ENCODE results near the gene XAF1.

DNA sequence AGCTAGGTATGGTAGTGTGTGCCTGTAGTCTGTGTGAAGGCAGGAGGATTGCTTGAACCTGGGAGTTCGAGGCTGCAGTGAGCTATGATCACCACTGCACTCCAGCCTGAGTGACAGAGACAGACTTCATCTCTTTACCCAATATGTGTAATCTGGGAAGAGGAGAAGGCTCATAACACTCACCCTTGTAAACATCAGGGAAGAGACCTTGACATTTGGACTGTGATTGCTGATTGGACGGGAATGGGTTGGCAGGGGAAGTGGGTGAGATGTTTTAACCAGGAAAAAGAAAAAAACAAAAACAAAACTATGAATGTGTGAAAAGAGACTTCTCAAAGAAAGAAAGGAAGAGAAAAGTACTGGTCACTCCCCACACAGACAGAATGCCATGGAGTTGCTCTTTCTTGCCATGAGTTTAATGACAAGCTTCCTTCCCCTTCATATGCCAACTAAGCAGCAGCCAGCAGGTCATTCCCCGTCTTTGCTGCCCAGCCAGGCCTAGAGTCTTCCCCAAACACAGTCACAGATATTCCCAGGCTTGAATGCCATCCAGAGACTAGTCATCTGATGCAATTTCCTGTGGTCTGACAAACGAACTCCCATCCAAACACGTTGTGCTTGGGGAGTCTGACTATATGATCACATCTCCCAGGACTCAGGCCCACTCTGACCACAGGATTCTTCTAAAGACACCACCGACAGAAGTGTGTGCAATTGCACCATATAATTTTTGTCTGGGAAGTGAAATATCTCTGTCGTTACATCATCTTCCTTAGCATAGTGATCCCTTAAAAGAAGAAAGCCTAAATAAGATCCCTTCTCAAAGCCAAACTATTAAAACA, 3.6 kb upstream of the XAF1 start:
- TF ChIP-seq, protein P1, sequence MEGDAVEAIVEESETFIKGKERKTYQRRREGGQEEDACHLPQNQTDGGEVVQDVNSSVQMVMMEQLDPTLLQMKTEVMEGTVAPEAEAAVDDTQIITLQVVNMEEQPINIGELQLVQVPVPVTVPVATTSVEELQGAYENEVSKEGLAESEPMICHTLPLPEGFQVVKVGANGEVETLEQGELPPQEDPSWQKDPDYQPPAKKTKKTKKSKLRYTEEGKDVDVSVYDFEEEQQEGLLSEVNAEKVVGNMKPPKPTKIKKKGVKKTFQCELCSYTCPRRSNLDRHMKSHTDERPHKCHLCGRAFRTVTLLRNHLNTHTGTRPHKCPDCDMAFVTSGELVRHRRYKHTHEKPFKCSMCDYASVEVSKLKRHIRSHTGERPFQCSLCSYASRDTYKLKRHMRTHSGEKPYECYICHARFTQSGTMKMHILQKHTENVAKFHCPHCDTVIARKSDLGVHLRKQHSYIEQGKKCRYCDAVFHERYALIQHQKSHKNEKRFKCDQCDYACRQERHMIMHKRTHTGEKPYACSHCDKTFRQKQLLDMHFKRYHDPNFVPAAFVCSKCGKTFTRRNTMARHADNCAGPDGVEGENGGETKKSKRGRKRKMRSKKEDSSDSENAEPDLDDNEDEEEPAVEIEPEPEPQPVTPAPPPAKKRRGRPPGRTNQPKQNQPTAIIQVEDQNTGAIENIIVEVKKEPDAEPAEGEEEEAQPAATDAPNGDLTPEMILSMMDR (conservative IDR thresholded peaks at IDR 0.05 in 1 of 2, IDR thresholded peaks at IDR 0.05 in 1 of 2; ENCODE audit: low read depth in 1 of 2, low read length in 2 of 2) = no peak
- TF ChIP-seq EZH2 (IDR thresholded peaks at IDR 0.05; ENCODE audit: low read length, missing control alignments) = no peak

Measured in fibroblast of lung (primary cell).